IPS DF 4.7 (cell line): ENCODE results near the gene RNU1-4.
"Not testable (repeated sequence)": the region's sequence is repeated elsewhere in the genome, so short reads cannot be mapped to it uniquely, and the experiment has no call there.

Source experiments
- DNase-seq: peaks from one replicate; pipeline ENCODE4 v3.0.0-alpha.2; 2013; ENCODE audit warnings: low spot score; ENCODE audit errors: extremely low read depth

RNU1-4 gene

DNA sequence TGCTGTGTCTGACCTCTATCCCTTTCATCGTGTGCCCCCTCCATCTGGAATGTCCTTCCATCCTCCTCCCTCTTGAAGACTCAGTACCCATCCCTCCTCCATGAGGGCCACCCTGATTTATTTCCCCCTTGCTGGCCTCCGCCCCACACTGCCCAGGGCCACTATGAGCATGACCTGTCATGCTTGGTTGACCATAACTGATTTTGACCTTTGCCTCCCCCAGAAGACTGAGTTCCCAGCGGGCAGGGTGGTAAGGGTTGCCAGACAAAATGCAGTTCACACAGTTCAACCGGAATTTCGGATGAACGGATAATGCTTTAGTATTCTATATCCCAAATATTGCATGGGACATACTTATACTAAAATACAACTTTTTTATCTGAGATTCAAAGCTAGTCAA lies 31.6 kb upstream of the RNU1-4 start:
- not testable (repeated sequence) for DNase-seq

GRCh38 chr1:16709659-16710087 lies 30.6 kb upstream of the RNU1-4 start:
- DNase-seq = not testable (repeated sequence)

DNA sequence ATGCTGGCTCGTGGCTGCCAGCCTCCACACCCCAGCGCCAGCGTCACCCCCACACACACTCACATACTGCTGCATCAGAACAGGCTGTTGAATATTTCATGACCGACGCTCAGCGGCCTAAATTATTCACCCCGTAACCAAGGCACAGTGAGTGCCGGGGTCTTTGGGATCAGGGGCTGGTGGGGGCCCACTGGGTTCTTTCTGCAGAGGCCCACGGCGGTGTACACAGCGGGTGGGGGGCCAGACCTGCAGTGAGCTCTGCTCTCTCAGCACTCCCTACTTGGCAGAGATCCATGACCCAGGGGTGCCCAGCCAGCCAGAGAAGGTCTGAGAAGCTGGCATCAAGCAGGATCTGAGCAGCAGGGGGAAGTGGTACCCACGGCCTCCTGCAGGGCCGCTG lies 29.7 kb upstream of the RNU1-4 start:
- not testable (repeated sequence) for DNase-seq

DNA sequence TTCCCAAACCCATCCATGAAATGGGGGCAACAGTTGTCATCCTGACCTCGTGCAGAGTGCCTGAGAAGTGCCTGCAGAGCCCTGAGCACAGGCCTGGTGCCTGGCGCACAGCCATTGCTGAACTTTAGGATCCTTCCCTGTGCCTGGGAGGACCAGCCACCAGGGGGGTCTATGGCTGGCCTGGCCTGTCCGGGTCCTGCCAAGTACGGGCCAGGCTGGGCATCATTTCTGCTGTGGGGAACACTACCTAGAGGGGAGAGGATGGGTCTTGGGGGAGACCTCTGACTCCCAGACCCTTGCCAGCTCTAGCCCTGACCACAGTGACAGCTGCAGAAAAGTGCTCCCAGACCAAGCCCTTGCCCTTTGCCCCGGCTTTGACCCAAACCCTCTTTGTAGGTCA lies 28.2 kb upstream of the RNU1-4 start:
- DNase-seq = not testable (repeated sequence)

DNA sequence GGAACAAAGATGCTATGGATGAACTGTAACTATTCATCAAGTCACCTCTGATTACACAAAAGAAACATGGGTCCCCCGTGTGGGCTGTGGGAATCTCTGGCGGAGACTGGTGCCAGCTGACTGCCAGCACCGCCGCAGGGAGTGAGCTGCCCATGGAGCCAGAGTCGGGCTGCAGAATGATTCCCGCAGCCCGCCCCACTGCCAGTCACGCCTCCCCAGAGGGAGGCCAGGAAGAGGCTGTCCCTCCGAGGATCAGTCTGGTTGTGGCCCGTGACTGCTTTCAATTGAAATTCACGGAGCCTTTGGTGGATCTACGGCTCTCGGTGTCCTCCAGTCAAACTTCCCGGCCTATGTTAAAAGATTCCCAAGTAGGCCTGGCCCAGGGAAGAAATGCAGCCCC lies 27.7 kb upstream of the RNU1-4 start:
- not testable (repeated sequence) for DNase-seq

DNA sequence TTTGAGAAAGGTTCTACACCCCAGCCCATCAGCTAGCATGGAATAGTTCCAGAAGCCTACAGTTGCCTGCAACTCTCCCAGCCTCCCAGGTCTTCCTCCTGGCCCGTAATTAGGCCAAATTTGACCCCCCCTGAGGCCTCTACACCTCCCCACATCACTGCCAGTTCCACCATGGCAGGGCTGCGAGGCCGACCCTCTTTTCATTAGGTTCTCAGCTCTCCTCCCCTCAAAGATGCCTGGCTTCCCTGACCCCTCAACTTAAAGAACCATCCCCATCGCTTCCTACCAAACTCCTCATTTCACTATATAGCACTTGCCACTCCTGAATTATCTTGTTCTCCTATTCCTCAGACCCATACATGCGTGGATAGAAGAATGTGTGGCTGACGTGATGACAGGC lies 27.3 kb upstream of the RNU1-4 start:
- DNase-seq = not testable (repeated sequence)

- DNase-seq = not testable (repeated sequence)
Measured at GRCh38 chr1:16713480-16713879, 26.8 kb upstream of the RNU1-4 start.

- no peak for DNase-seq
Measured at GRCh38 chr1:16716691-16717335, 23.5 kb upstream of the RNU1-4 start.

GRCh38 chr1:16717336-16718098 lies 22.8 kb upstream of the RNU1-4 start:
- DNase-seq = no peak

GRCh38 chr1:16718099-16718907 lies 22.0 kb upstream of the RNU1-4 start:
- DNase-seq = not testable (repeated sequence)

GRCh38 chr1:16718908-16719533 lies 21.3 kb upstream of the RNU1-4 start:
- DNase-seq = no peak

DNA sequence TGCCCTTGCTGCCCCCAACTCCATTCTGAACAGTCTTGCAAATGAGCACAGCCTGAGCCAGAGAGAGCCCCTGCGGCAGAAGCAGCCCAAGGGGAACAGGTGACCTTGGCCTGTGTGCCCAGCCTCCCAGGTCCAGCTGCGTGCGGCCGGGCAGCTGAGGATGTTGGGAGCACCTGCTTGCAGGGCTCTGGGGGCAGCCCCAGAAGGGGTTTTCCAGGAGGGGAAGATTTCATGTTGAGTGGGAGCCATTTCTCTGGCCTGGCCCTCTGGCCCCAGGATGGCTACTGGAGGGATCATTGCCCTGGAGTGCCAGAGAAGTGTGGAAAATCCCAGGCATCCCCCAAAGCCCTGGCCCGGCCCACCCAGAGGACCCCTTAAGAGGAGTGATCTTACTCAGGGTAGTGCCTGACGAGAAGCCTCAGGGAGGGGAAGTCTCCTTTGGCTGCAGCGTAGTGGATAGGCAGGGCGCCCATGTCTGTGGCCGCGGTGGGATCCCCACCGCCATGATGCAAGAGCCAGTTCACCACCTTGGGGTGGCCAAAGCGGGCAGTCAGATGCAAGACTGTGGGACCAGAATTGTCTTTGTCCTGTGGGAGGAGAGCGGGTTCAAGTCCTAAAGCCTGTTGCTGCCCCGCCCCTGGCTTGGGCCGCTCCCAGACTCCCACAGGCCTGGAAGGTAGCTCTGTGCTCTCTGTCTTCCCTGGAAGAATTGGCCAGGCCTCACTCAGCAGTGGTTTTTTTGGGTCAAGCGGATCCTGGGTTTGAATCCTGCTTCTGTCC lies 20.6 kb upstream of the RNU1-4 start:
- DNase-seq = no peak

GRCh38 chr1:16720351-16721223 lies 19.7 kb upstream of the RNU1-4 start:
- DNase-seq = no peak

- no peak for DNase-seq
Measured at GRCh38 chr1:16721871-16722641, 18.3 kb upstream of the RNU1-4 start.

- DNase-seq = no peak
Measured at GRCh38 chr1:16724718-16725438, 15.4 kb upstream of the RNU1-4 start.

DNA sequence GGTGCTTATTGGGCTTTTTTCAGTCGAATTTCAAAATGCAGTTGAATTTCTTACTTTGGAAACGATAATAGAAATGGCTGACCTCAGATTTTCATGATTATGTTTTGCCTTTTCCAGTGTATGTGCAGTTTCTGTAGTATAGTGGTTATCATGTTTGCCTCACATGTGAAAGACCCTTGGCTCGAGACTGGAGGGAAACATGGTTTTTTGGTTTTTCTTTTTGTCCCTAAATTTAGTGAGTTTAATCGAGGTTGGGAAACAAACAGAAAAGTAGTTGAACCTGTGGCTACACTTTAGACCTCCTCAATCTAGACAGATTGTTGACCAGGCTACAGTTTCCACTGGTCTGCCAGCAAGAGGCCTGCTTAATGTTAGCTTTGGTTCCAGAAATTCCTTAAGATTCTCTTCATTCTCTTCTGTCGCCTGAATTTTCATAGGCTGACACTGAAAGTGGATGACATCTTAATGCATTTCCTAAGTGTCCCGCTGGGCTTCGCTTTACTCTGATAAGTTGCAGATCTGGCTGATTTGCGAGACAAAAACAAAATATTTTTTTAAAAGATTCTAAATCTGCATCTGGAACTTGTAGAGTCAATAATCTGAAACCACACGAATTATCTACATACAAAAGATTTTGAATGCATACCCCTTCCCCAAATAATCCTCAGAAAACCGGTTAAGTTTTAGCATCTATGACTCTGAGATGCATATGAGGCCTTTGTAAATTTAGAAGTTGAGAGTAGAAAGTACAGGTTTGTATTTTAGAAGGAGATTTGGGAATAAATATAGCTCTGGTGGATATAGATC lies 14.7 kb upstream of the RNU1-4 start:
- not testable (repeated sequence) for DNase-seq
